CD14-positive monocyte (primary cell): ENCODE measurements around the gene CHMP1A. TPM values are rescaled to one million over a fixed set of nuclear protein-coding genes. Genes with fewer than 3 reads are reported as not detected.

ENCODE experiments used
- DNase-seq, 3 donors: peaks; one replicate each; pipeline ENCODE4 v3.0.0-alpha.2; 2011 to 2022
- H2AFZ ChIP-seq: 2 replicates; pipeline ENCODE4 v1.6.0; 2012; ENCODE audit warnings: mild to moderate bottlenecking, low read depth, low read length, inconsistent platforms; ENCODE audit not compliant: insufficient read depth, poor library complexity, severe bottlenecking
- H3K27ac ChIP-seq, 2 donors: 1 replicate in 1 of 2; 2 replicates in 1 of 2; pipeline ENCODE4 v1.5.1; 2012 to 2013; ENCODE audit warnings: low read length in 2 of 2, control low read depth in 1 of 2, inconsistent platforms in 1 of 2, low read depth in 1 of 2, mild to moderate bottlenecking in 1 of 2
- H3K27me3 ChIP-seq, 2 donors: one replicate each; pipeline versions ENCODE4 v1.6.0 to v1.6.1; 2011 to 2013; ENCODE audit warnings: low read length in 2 of 2; ENCODE audit not compliant: control insufficient read depth in 2 of 2, insufficient read depth in 2 of 2
- H3K36me3 ChIP-seq, 2 donors: replicated peaks in 1 of 2; 1 replicate in 1 of 2; 2 replicates in 1 of 2; pipeline versions ENCODE4 v1.5.1 to v1.6.1; 2012 to 2013; ENCODE audit warnings: low read length in 2 of 2, control low read depth in 1 of 2, inconsistent platforms in 1 of 2, mild to moderate bottlenecking in 1 of 2; ENCODE audit not compliant: insufficient read depth in 2 of 2, control insufficient read depth in 1 of 2
- H3K4me1 ChIP-seq, 2 donors: 1 replicate in 1 of 2; 2 replicates in 1 of 2; pipeline versions ENCODE4 v1.5.1 to v1.6.1; 2012 to 2013; ENCODE audit warnings: low read length in 2 of 2, control low read depth in 1 of 2, inconsistent platforms in 1 of 2, mild to moderate bottlenecking in 1 of 2, moderate library complexity in 1 of 2; ENCODE audit not compliant: insufficient read depth in 2 of 2, control insufficient read depth in 1 of 2
- H3K4me2 ChIP-seq: replicated peaks from 2 replicates; pipeline ENCODE3; 2012; ENCODE audit warnings: low read length, moderate library complexity, mild to moderate bottlenecking; ENCODE audit not compliant: poor library complexity, severe bottlenecking; ENCODE audit errors: extremely low read depth
- H3K4me3 ChIP-seq, 3 experiments: fragments of 200-600 bp in 1 of 3; sonication (generic) in 1 of 3; replicated peaks in 1 of 3; 1 replicate in 2 of 3; 2 replicates in 1 of 3; pipeline ENCODE4 v1.5.1; 2011 to 2013; ENCODE audit warnings: low read length in 3 of 3, mild to moderate bottlenecking in 3 of 3, control low read depth in 2 of 3, low read depth in 2 of 3, inconsistent platforms in 1 of 3, moderate library complexity in 1 of 3
- H3K79me2 ChIP-seq: 2 replicates; pipeline ENCODE4 v1.6.0; 2012; ENCODE audit warnings: mild to moderate bottlenecking, control low read depth, inconsistent platforms, low read length, moderate library complexity; ENCODE audit not compliant: insufficient read depth
- H3K9ac ChIP-seq: 2 replicates; pipeline ENCODE4 v1.6.0; 2017; ENCODE audit warnings: low read length, mild to moderate bottlenecking; ENCODE audit not compliant: insufficient read depth, poor library complexity, severe bottlenecking
- H3K9me3 ChIP-seq, 2 donors: replicated peaks in 1 of 2; 1 replicate in 1 of 2; 2 replicates in 1 of 2; pipeline versions ENCODE4 v1.5.1 to v1.6.1; 2012 to 2013; ENCODE audit warnings: low read length in 2 of 2, control low read depth in 1 of 2; ENCODE audit not compliant: control insufficient read depth in 1 of 2, insufficient read depth in 1 of 2
- H4K20me1 ChIP-seq: 2 replicates; pipeline ENCODE4 v1.6.0; 2012; ENCODE audit warnings: mild to moderate bottlenecking, low read length, control low read depth, moderate library complexity; ENCODE audit not compliant: insufficient read depth
- H3K27ac Mint-ChIP-seq, 7 donors: one replicate each; pipeline ENCODE4 v1.8.0; 2020; ENCODE audit warnings: mild to moderate bottlenecking in 7 of 7, mixed read lengths in 7 of 7, moderate library complexity in 6 of 7, inconsistent platforms in 2 of 7
- H3K27me3 Mint-ChIP-seq, 3 donors: one replicate each; pipeline ENCODE4 v1.8.0; 2021 to 2022; ENCODE audit warnings: low read depth in 3 of 3, mild to moderate bottlenecking in 3 of 3, mixed read lengths in 3 of 3, moderate library complexity in 3 of 3, inconsistent platforms in 1 of 3
- H3K36me3 Mint-ChIP-seq, 2 donors: one replicate each; pipeline ENCODE4 v1.8.0; 2020; ENCODE audit warnings: mixed read lengths in 2 of 2, inconsistent platforms in 1 of 2, mild to moderate bottlenecking in 1 of 2
- H3K4me1 Mint-ChIP-seq: one replicate; pipeline ENCODE4 v1.8.0; 2020; ENCODE audit warnings: mild to moderate bottlenecking, mixed read lengths
- H3K4me3 Mint-ChIP-seq, 2 donors: one replicate each; pipeline ENCODE4 v1.8.0; 2020; ENCODE audit warnings: mild to moderate bottlenecking in 2 of 2, mixed read lengths in 2 of 2, moderate library complexity in 1 of 2
- H3K9me3 Mint-ChIP-seq, 7 donors: one replicate each; pipeline ENCODE4 v1.8.0; 2020 to 2022; ENCODE audit warnings: mixed read lengths in 7 of 7, mild to moderate bottlenecking in 6 of 7, moderate library complexity in 6 of 7, inconsistent platforms in 2 of 7
- CTCF ChIP-seq: fragments of 200-600 bp; IDR thresholded peaks from one replicate; pipeline ENCODE4 v1.8.0; 2022; ENCODE audit warnings: antibody characterized with exemption, mild to moderate bottlenecking
- WGBS: methylation state at CpG from one replicate; pipeline ENCODE4 v1.1.5; 2013; ENCODE audit warnings: missing lambda C conversion rate; ENCODE audit not compliant: insufficient coverage; 5-methylcytosine and 5-hydroxymethylcytosine counted together
- intact Hi-C, 2 donors: fragments of 100-400 bp; cut with micrococcal nuclease; formaldehyde crosslinking; loops; one replicate each; pipeline versions ENCODE4 v1.15.0 to v1.15.1; 2023
- polyA plus RNA-seq, 3 donors: library from polyadenylated mRNA; depleted of rRNA in 1 of 3; unstranded in 2 of 3; stranded (reverse) in 1 of 3; fragments of 300-500 nt in 2 of 3; fragments of >200 nt in 1 of 3; fragmentation: Illumina TruSeq in 2 of 3; gene quantifications; 1 replicate in 2 of 3; 2 replicates in 1 of 3; pipeline ENCODE4 v1.2.3, GENCODE V29; 2012 to 2021

CHMP1A gene
- polyA plus RNA-seq, 3 donors = 57.3 to 85.7 (median 76.6) TPM

- DNase-seq = no peak
- no peaks in the 10 kb centered on the region for H3K36me3 Mint-ChIP-seq
- Histone ChIP-seq H3K79me2 (no peaks in the 10 kb centered on the region), H3K9ac (no peak overlapping the region), H3K36me3 (no peaks in the 10 kb centered on the region), H3K9me3 (peaks cover 0 to 6% of the 10 kb centered on the region in 2 donors), H3K27me3 (peaks cover 0 to 16% of the 10 kb centered on the region in 2 donors), H4K20me1 (no peaks in the 10 kb centered on the region), H3K27ac (no peak overlapping the region), H3K4me2 (no peak overlapping the region), H2AFZ (no peak overlapping the region), H3K4me1 (no peaks in the 10 kb centered on the region), H3K4me3 (no peak overlapping the region)
- peaks cover 11 to 27% (median 15%) of the 10 kb centered on the region in 3 donors for H3K27me3 Mint-ChIP-seq
- peaks cover under 1 to 8% (median 2%) of the 10 kb centered on the region in 7 donors for H3K9me3 Mint-ChIP-seq
- intact Hi-C loops = no loop called here
- H3K4me3 Mint-ChIP-seq = peak overlapping the region in 1 of 2 donors; percentile 8
- no peak for TF ChIP-seq CTCF
- peaks cover 7% of the 10 kb centered on the region for H3K4me1 Mint-ChIP-seq
- no peak overlapping the region for H3K27ac Mint-ChIP-seq
- WGBS = 90% methylated on average over 9 of the region's 21 CpGs
These were observed 32.4 kb downstream of the CHMP1A start for GRCh38 chr16:89624777-89625761.

- no peak overlapping the region for H3K4me3 ChIP-seq
- WGBS = 72% methylated on average over 23 of the region's 28 CpGs
- no peak for TF ChIP-seq CTCF
- peaks cover 0 to 16% of the 10 kb centered on the region in 2 donors for H3K27me3 ChIP-seq
- H2AFZ ChIP-seq = no peak overlapping the region
- no peaks in the 10 kb centered on the region for H3K4me1 ChIP-seq
- Mint-ChIP-seq H3K4me1 (peaks cover 7% of the 10 kb centered on the region), H3K9me3 (peaks cover 0 to 4% (median 0%) of the 10 kb centered on the region in 7 donors), H3K27ac (peak overlapping the region in 1 of 7 donors; percentile 26), H3K36me3 (no peaks in the 10 kb centered on the region), H3K27me3 (peaks cover 11 to 27% (median 15%) of the 10 kb centered on the region in 3 donors), H3K4me3 (peak overlapping the region in 1 of 2 donors; percentile 8)
- no peaks in the 10 kb centered on the region for H3K79me2 ChIP-seq
- no peak overlapping the region for H3K4me2 ChIP-seq
- intact Hi-C loops = no loop called here
- no peaks in the 10 kb centered on the region for H3K36me3 ChIP-seq
- no peaks in the 10 kb centered on the region for H4K20me1 ChIP-seq
- no peak for DNase-seq
- H3K9ac ChIP-seq = no peak overlapping the region
- H3K27ac ChIP-seq = no peak overlapping the region
- no peaks in the 10 kb centered on the region for H3K9me3 ChIP-seq
These were observed 33.8 kb downstream of the CHMP1A start for GRCh38 chr16:89623511-89624261.
